ENCODE results near the gene TNFRSF6B.
A peak's percentile ranks its signal among the peaks of the same experiment; 100 is the strongest.

The TNFRSF6B gene

DNA sequence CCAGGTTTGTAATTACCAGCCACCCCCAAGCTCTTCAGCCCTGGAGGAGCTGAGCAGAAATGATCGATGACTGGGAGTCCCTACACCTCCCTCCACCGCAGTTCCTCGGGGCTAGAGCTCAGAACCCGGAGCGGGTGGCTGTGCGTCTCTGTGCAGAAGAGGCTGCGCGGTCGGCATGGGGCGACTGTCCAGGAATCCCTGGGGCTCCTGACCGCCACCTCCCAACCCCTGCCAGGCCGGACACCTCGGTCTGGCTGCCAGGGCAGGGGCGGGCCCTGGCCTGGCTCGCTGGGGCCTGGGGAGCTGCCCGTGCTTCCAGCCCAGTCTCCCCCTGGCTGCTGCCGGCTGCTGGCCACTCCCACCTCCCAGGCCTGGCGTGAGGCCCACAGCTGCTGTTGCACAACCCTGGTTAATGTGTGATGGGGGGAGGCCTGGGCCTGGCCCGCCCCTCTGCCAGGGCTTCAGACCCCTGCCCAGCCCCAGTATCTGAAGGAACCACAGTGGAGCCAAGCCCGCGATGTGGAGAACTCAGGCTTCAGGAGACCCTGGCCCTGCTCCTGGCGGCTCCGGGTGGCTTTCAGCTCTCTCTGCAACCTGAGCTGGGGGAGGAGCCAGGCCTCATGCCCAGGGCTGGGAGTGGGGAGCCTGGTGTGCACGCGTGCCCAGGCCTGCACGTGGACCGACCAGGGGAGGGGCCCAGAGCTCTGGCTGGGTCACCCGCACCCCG lies 44.3 kb downstream of the TNFRSF6B start:
- ChIA-PET POLR2A (no interaction called here), CTCF (interaction anchor here (1.2 to 1.4 kb wide), 2 partner anchors 45 to 124 kb away, joined by 3 to 5 read pairs; partner anchors contain the start of gene TPD52L2)
- DNase-seq (ENCODE audit: extremely low spot score), result peak; percentile 65
- TF ChIP-seq CTCF (IDR thresholded peaks at IDR 0.05; ENCODE audit: control extremely low read depth, extremely low read depth, low read depth, missing control alignments), result no peak

DNA sequence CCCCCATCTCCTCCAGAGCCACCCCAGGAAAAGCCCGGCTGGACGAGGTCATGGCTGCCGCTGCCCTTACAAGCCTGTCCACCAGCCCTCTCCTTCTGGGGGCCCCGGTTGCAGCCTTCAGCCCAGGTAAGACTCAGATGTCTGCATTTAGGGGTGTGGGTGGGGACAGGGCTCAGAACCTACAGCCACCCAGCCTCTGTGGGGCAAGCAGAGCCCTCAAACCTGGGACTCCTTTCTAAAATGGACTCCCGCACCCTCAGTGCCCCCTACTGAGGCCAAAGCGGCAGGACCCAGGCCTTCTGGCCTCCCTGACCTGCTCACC lies 44.9 kb downstream of the TNFRSF6B start:
- POLR2A ChIA-PET, result no interaction called here
- no peak for DNase-seq (ENCODE audit: extremely low spot score)
- no peak for TF ChIP-seq CTCF (IDR thresholded peaks at IDR 0.05; ENCODE audit: control extremely low read depth, extremely low read depth, low read depth, missing control alignments)
- CTCF ChIA-PET, result interaction anchor here (1.2 to 1.4 kb wide), 2 partner anchors 45 to 123 kb away, joined by 3 to 5 read pairs; partner anchors contain the start of gene TPD52L2

GRCh38 chr20:63741676-63742380 lies 45.4 kb downstream of the TNFRSF6B start:
- no peak for TF ChIP-seq CTCF (IDR thresholded peaks at IDR 0.05; ENCODE audit: control extremely low read depth, extremely low read depth, low read depth, missing control alignments)
- CTCF ChIA-PET, result interaction anchor here (1.2 to 1.5 kb wide), 3 partner anchors 44 to 123 kb away, joined by 3 to 5 read pairs (median 3); partner anchors contain the start of gene TPD52L2
- DNase-seq (ENCODE audit: extremely low spot score), result peak; percentile 13
- POLR2A ChIA-PET, result no interaction called here

GRCh38 chr20:63742381-63743024 lies 46.1 kb downstream of the TNFRSF6B start:
- ChIA-PET POLR2A (no interaction called here), CTCF (interaction anchor here (1.5 kb wide), 1 partner anchor 44 kb away, joined by 3 read pairs; no protein-coding TSS in a partner anchor)
- DNase-seq (ENCODE audit: extremely low spot score), result no peak
- no peak for TF ChIP-seq CTCF (IDR thresholded peaks at IDR 0.05; ENCODE audit: control extremely low read depth, extremely low read depth, low read depth, missing control alignments)

- DNase-seq (ENCODE audit: extremely low spot score), result peak; percentile 8
- ChIA-PET POLR2A (no interaction called here), CTCF (interaction anchor here (1.0 to 1.5 kb wide), 4 partner anchors 36 to 206 kb away, joined by 3 to 6 read pairs (median 3); no protein-coding TSS in a partner anchor)
- TF ChIP-seq CTCF (IDR thresholded peaks at IDR 0.05; ENCODE audit: control extremely low read depth, extremely low read depth, low read depth, missing control alignments), result no peak
Measured at GRCh38 chr20:63743210-63743970, 46.9 kb downstream of the TNFRSF6B start.

DNA sequence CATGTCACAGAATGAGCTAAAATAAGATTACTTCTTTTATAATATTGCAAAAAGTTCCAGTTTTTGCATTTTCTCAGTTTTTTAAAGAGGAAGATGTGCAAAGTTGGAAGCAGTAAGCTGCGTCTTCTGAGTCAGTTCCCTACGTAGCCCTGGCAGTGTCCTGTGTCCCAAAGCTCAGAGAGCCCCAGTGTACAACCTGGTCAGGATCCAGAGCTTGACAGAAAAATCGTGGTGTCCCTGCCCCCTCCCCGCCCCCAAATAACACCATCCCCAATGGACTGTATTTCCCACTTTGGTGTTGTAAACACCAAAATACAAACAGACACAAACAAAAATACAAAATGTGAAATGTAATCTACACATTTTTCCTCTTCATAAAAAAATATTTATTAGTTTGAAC lies 47.7 kb downstream of the TNFRSF6B start:
- CTCF ChIA-PET, result interaction anchor here (1.0 to 1.4 kb wide), 3 partner anchors 37 to 206 kb away, joined by 3 to 6 read pairs (median 3); no protein-coding TSS in a partner anchor
- POLR2A ChIA-PET, result no interaction called here
- DNase-seq (ENCODE audit: extremely low spot score), result no peak
- TF ChIP-seq CTCF (IDR thresholded peaks at IDR 0.05; ENCODE audit: control extremely low read depth, extremely low read depth, low read depth, missing control alignments), result no peak

All from GM10248 (cell line).